ENCODE data around the gene NAE1.
"Not testable (repeated sequence)": the region's sequence is repeated elsewhere in the genome, so short reads cannot be mapped to it uniquely, and the experiment has no call there.

Gene NAE1

GRCh38 chr16:66809765-66810164, 21.0 kb downstream of the NAE1 start:
- no peak for TF ChIP-seq CTCF (IDR thresholded peaks at IDR 0.05; ENCODE audit: insufficient read depth, low read depth, low read length, missing control alignments)
- DNase-seq (ENCODE audit: low read depth) = no peak
- H3K4me3 ChIP-seq (ENCODE audit: low read depth, low read length) = no peak overlapping the region

GRCh38 chr16:66802159-66802558, 28.6 kb downstream of the NAE1 start:
- DNase-seq (ENCODE audit: low read depth) = no peak
- H3K4me3 ChIP-seq (ENCODE audit: low read depth, low read length) = no peak overlapping the region
- no peak for TF ChIP-seq CTCF (IDR thresholded peaks at IDR 0.05; ENCODE audit: insufficient read depth, low read depth, low read length, missing control alignments)

- peak; percentile 1 for DNase-seq (ENCODE audit: low read depth)
- TF ChIP-seq CTCF (IDR thresholded peaks at IDR 0.05; ENCODE audit: insufficient read depth, low read depth, low read length, missing control alignments) = no peak
- H3K4me3 ChIP-seq (ENCODE audit: low read depth, low read length) = no peak within 1 kb of the TSS
These were observed 29.3 kb downstream of the NAE1 start, which contains the start of gene TERB1 for GRCh38 chr16:66801320-66802105. Gene TERB1, minus strand, starts transcription at chr16:66801584. Its CDS starts 4,786 bp downstream, at chr16:66796798.

GRCh38 chr16:66800856-66801255, 29.9 kb downstream of the NAE1 start:
- H3K4me3 ChIP-seq (ENCODE audit: low read depth, low read length) = no peak overlapping the region
- no peak for DNase-seq (ENCODE audit: low read depth)
- no peak for TF ChIP-seq CTCF (IDR thresholded peaks at IDR 0.05; ENCODE audit: insufficient read depth, low read depth, low read length, missing control alignments)

GRCh38 chr16:66798161-66798560, 32.6 kb downstream of the NAE1 start:
- no peak overlapping the region for H3K4me3 ChIP-seq (ENCODE audit: low read depth, low read length)
- DNase-seq (ENCODE audit: low read depth) = no peak
- no peak for TF ChIP-seq CTCF (IDR thresholded peaks at IDR 0.05; ENCODE audit: insufficient read depth, low read depth, low read length, missing control alignments)

GRCh38 chr16:66793984-66794383, 36.8 kb downstream of the NAE1 start:
- H3K4me3 ChIP-seq (ENCODE audit: low read depth, low read length) = not testable (repeated sequence)

GRCh38 chr16:66790130-66790733, 40.5 kb downstream of the NAE1 start:
- DNase-seq (ENCODE audit: low read depth) = no peak
- H3K4me3 ChIP-seq (ENCODE audit: low read depth, low read length) = no peak overlapping the region
- TF ChIP-seq CTCF (IDR thresholded peaks at IDR 0.05; ENCODE audit: insufficient read depth, low read depth, low read length, missing control alignments) = no peak

More at GRCh38 chr16:66793984-66794383, 36.8 kb downstream of the NAE1 start:
- not testable (repeated sequence) for DNase-seq (ENCODE audit: low read depth)

Measured in GM12865 (cell line).